Erythroblast (primary cell): ENCODE results near the gene RANBP17.

Experiments used
- GATA1 ChIP-seq: IDR thresholded peaks from 2 replicates; pipeline ENCODE4 v1.6.1; 2011; ENCODE audit warnings: low read depth, mild to moderate bottlenecking, control low read depth, low read length, moderate library complexity
- POLR2A ChIP-seq: IDR thresholded peaks from 2 replicates; pipeline ENCODE4 v1.6.1; 2011; ENCODE audit warnings: mild to moderate bottlenecking, low read length

GRCh38 chr5:171275841-171276544 is 414.2 kb downstream of the RANBP17 start:
- TF ChIP-seq POLR2A, result no peak
- no peak for TF ChIP-seq GATA1
